ENCODE measurements around the gene FCER2. TPM values are rescaled to one million over a fixed set of nuclear protein-coding genes. Genes with fewer than 3 reads are reported as not detected.
A peak's percentile ranks its signal among the peaks of the same experiment; 100 is the strongest.

Gene FCER2
- total RNA-seq, 1 donor from 2014 or later: not detected

- no peak for DNase-seq (ENCODE audit: low read depth in 2 of 2)
Measured at GRCh38 chr19:7679771-7680605, 21.9 kb downstream of the FCER2 start.

DNA sequence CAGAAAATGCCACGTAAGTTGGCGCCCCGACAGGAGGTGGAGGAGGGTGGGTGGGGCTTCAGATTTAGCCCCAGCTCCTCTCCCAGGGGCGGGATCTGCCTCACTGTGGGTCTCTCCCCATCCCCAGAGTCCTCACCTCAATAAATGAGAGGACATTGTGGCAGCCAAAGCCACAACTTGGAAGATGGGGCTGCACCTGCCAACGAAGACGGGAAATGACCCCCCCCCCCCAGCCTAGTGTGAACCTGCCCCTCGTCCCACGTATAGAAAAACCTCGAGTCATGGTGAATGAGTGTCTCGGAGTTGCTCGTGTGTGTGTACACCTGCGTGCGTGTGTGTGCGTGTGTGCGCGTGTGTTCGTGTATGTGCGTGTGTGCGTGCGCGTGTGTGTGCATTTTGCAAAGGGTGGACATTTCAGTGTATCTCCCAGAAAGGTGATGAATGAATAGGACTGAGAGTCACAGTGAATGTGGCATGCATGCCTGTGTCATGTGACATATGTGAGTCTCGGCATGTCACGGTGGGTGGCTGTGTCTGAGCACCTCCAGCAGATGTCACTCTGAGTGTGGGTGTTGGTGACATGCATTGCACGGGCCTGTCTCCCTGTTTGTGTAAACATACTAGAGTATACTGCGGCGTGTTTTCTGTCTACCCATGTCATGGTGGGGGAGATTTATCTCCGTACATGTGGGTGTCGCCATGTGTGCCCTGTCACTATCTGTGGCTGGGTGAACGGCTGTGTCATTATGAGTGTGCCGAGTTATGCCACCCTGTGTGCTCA, 22.8 kb downstream of the FCER2 start:
- peak; percentile 14 to 32 for DNase-seq (ENCODE audit: low read depth in 2 of 2)

DNA sequence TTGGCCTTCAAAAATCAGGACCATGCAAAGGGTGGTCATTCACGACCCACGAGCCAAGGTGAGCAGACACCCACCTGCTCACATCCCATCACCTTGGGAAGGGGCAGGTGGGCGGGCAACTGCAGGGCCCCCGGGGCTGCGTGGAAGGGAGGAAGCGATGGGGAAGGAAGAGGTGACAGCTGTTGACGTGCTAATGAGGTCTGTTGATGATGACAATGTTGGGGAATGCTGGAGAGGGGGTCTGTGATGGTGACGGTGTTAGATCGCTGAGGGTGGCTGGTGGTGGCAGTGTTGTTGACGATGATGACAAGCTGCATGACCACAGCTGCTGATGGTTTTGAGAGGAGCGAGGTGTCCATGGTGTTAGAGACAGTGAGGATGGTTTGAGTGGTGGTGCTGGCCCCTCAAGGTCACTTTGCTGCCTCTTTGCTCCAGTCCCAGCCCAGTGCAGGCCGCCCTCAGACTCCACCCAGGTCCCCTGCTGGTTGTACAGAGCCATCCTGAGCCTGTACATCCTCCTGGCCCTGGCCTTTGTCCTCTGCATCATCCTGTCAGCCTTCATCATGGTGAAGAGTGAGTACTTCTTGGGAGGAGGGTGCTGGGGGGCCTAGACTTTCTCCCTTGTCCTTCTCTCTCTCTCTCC, 24.1 kb downstream of the FCER2 start:
- no peak for DNase-seq (ENCODE audit: low read depth in 2 of 2)

GRCh38 chr19:7676854-7677253, 25.1 kb downstream of the FCER2 start, which contains the start of gene MCEMP1:
Gene MCEMP1 (plus strand): TSS chr19:7677090. CDS start chr19:7677121, 31 bp downstream.
- DNase-seq (ENCODE audit: low read depth in 2 of 2): no peak

- no peak for DNase-seq (ENCODE audit: low read depth in 2 of 2)
Measured at GRCh38 chr19:7676376-7676775, 25.6 kb downstream of the FCER2 start.

- peak in 1 of 2 donors; percentile 37 for DNase-seq (ENCODE audit: low read depth in 2 of 2)
Measured at GRCh38 chr19:7674010-7675005, 27.6 kb downstream of the FCER2 start.

DNA sequence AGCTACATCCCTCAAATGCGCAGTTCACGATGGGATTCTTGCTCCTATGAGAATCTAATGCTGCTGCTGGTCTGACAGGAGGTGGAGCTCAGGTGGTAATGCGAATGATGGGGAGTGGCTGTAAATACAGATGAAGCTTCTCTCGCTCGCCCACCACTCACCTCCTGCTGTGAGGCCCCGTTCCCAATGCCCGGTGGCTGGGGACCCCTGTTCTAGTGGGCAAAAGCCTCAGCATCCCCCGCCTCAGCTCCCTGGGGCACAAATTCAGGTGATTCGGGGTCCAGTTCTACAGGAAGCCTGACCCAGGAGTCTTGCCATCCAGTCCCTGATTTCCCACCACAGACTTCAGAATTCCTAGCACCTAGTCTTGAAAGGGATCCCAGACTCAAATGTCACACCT, 29.4 kb downstream of the FCER2 start:
- no peak for DNase-seq (ENCODE audit: low read depth in 2 of 2)

DNA sequence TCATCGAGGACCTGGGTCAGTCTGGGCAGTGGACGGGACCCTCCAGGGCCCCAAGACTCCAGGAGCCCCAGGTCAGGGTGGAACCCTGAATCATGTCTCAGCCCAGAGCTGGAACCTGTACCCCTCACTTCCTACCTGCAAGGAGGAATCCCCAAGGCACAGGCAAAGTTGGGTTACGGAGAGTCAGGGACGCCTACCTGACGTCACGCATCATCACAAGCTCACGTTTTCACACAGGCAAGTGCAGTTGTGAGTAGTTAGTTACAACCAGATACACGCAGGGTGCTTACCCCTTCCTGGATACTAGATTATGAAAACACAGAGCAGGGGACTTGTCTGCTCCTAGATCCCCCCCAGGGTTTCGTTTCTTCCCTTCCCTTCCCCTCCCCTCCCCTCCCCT, 31.1 kb downstream of the FCER2 start:
- no peak for DNase-seq (ENCODE audit: low read depth in 2 of 2)

DNA sequence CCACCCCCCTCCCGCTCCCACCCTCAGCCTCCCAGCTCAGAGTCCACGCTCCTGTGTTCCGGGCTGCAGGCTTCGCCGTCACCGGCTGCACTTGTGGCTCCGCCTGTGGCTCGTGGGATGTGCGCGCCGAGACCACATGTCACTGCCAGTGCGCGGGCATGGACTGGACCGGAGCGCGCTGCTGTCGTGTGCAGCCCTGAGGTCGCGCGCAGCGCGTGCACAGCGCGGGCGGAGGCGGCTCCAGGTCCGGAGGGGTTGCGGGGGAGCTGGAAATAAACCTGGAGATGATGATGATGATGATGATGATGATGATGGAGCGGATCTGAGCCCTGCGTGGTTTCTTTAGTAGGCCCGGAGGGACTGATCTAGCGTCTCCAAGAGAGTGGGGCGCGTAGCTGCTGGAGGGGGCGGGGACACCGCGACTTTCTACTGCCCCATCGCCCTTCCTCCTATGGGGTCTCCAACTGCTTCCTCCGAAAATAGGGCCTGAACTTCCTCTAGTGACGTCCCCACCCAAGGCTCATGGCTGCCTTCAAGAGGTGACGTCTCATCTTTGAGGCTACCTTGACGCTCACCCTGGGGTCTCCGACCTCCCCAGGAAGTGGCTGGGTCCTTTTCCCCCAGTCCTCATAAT, 31.7 kb downstream of the FCER2 start:
- DNase-seq (ENCODE audit: low read depth in 2 of 2): no peak

DNA sequence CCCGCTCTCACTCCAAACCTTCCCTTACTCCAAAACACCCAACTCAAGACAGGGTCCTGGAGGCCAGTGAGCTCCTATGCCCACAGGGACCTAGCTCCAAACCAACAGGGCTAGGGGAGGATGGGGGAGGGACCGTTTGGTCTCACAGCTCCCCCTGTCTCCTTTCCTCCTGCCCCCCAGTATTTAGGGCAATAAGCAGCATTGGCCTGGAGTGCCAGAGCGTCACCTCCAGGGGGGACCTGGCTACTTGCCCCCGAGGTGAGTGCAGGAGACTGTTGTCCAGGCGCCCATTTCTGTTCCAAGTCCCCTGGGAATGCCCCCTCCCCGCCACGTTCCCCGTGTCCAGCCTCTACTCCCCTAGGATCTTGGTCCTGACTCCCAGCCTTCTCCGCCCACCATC, 32.3 kb downstream of the FCER2 start:
- DNase-seq (ENCODE audit: low read depth in 2 of 2): no peak

DNA sequence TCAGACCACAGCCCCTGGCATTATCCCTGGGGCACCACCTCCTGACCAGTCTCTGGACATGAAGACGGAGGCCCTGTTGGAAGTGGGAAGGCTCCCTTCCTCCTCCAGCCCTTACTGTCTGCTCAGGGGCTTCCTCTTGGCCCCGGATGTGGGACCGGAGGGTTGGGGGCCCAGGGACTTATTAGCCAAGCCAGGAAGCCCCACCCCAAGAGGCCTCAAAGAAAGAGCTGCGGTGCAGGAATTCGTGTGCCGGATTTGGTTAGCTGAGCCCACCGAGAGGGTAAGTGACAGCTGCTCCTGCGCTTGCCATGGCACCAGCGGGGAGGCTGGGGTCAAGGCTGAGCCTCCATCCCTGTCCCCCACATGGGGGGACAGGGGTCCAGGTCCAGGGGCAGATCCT, 33.1 kb downstream of the FCER2 start, which contains the start of gene RETN:
Gene RETN (plus strand): TSS at position 208 of the 400 bp plus-strand sequence. CDS start 278 bp downstream, outside the sequence.
- no peak for DNase-seq (ENCODE audit: low read depth in 2 of 2)

- no peak for DNase-seq (ENCODE audit: low read depth in 2 of 2)
Measured at GRCh38 chr19:7665076-7665475, 36.9 kb downstream of the FCER2 start.

GRCh38 chr19:7663706-7664105, 38.2 kb downstream of the FCER2 start:
- DNase-seq (ENCODE audit: low read depth in 2 of 2): no peak

DNA sequence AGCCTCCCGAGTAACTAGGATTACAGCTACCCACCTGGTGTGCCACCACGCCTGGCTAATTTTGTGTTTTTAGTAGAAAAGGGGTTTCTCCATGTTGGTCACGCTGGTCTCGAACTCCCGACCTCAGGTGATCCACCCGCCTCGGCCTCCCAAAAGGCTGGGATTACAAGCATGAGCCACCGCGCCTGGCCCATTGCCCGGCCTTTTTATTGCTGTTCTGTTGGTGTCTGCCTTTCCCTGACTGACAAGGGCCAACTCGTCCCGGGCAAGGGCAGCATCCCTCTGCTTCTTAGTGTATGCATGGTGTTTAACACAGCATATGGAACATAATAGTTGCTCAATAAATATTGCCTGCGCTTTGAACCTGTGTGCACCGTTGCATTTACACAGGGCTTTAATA, 39.3 kb downstream of the FCER2 start:
- no peak for DNase-seq (ENCODE audit: low read depth in 2 of 2)

DNA sequence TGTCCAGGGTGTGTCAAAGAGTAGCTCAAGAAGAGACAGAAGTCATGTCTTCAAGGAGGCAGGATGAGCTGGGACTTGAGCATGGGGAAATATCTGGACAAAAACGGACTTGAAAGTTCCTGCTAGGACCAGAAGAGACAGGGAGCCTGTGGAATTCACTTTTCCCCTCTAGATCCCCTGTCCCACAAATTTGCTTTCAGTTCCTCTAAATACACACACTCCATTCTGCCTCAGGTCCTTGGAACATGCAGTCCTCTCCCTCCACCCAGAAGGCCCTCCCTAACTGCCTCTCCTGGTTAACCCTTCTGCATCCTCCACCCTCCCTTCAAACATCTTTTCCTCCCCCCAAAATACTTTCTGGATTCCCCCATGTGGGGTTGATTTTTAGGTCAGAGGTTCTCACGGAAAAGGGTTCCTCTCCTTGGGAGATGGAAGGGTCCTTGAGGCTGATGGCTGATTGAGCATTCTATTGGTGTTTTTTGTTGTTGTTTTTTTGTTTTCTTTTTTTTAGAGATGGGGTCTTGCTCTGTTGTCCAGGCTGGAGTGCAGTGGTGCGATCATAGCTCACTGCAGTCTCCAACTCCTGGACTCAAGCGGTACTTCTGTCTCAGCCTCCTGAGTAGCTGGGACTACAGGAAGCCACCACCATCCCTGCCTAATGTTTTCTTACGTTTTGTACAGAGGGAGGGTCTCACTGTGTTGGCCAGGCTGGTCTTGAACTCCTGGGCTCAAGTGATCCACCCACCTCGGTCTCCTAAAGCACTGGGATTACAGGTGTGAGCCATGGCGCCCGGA, 40.0 kb downstream of the FCER2 start:
- DNase-seq (ENCODE audit: low read depth in 2 of 2): no peak

DNA sequence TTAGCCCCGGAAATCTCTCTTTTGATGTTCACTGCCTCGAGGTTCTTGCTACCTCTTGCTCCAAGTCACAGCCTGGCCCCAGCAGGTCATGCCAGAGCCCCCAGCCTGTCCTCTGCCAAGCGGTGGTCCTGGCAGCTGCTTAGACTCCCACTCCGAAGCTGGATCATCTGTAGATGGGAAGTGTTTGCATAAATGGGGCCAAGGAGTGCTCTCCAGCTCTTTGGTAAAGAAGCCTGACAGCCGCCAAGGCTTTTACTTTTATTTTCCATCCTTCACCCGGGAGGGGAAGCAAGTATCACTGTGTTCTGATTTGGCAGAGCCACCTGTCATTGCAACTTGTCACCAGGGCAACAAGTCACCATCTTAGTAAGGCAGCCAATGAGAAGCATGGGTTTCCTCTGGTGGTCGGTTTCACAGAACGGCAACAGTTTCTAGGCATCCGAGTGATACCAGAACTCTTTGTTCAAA, 43.7 kb downstream of the FCER2 start:
- no peak for DNase-seq (ENCODE audit: low read depth in 2 of 2)

DNA sequence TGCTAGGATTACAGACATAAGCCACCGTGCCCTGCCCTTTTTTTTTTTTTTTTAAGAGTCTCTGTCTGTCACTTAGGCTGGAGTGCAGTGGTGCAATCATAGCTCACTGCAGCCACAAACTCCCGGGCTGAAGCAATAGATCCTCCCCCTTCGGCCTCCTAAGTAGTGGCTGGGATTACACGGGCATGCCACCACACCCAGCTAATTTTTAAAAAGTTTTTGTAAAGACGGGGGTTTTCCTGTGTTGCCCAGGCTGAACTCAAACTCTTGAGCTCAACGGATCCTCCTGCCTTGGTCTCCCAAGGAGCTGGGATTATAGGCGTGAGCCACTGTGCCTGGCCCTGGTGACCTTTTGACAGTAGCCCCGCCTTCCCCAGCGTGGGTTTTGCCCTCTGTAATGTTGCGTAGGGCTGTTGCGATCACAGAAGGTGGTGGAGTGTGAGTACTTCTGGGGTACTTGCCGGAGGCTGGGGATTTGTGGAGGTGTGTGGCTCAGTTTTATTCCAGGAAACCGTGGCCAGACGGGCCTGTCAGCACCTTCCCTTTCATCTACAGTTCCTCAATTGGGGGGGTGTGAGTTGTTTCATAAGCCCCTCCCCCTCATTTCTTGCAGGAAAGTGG, 44.7 kb downstream of the FCER2 start:
- no peak for DNase-seq (ENCODE audit: low read depth in 2 of 2)

DNA sequence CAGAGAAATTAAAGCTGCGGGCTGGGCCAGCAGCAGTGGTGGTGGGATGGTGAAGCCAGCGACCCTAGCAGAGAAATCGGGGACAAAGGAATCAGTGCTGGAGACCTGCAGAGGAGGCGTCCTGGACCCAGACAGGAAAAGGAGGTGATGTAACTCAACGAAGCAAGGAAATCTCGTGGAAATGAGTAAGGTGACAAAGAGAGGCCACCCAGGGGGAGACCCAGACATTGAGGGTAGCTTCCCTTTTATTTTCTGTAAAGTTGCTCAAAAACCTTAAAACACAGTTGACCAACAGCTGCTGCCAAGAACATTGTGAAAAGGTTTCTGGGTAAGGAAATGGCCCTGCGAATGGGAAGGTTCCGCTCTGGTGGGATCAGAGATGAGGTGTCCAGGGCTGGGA, 46.4 kb downstream of the FCER2 start:
- DNase-seq (ENCODE audit: low read depth in 2 of 2): no peak

- DNase-seq (ENCODE audit: low read depth in 2 of 2): no peak
Measured at GRCh38 chr19:7654401-7654800, 47.5 kb downstream of the FCER2 start.

Data from dermis microvascular lymphatic vessel endothelial cell (primary cell).